MM.1S (cell line): ENCODE results near the gene B4GALT6.

Experiments used
- EZH2 ChIP-seq: fragments of 300-600 bp; sonication (generic); optimal IDR thresholded peaks from 2 replicates; pipeline ENCODE3; 2017; ENCODE audit warnings: low read depth, mild to moderate bottlenecking, antibody characterized with exemption, low read length, mixed read lengths
- TF ChIP-seq, protein P1 (sequence below): fragments of 300-600 bp; sonication (generic); IDR thresholded peaks from 2 replicates; pipeline ENCODE4 v1.5.1; 2016; ENCODE audit warnings: antibody characterized with exemption, low read length, mixed read lengths

GRCh38 chr18:31723639-31723989 lies 39.2 kb upstream of the B4GALT6 start:
- TF ChIP-seq, protein P1, sequence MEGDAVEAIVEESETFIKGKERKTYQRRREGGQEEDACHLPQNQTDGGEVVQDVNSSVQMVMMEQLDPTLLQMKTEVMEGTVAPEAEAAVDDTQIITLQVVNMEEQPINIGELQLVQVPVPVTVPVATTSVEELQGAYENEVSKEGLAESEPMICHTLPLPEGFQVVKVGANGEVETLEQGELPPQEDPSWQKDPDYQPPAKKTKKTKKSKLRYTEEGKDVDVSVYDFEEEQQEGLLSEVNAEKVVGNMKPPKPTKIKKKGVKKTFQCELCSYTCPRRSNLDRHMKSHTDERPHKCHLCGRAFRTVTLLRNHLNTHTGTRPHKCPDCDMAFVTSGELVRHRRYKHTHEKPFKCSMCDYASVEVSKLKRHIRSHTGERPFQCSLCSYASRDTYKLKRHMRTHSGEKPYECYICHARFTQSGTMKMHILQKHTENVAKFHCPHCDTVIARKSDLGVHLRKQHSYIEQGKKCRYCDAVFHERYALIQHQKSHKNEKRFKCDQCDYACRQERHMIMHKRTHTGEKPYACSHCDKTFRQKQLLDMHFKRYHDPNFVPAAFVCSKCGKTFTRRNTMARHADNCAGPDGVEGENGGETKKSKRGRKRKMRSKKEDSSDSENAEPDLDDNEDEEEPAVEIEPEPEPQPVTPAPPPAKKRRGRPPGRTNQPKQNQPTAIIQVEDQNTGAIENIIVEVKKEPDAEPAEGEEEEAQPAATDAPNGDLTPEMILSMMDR: no peak
- no peak for TF ChIP-seq EZH2
